ENCODE results near the gene MIEF2. TPM values are rescaled to one million over a fixed set of nuclear protein-coding genes. Genes with fewer than 3 reads are reported as not detected.
"Not testable (repeated sequence)": the region's sequence is repeated elsewhere in the genome, so short reads cannot be mapped to it uniquely, and the experiment has no call there.

The MIEF2 gene, protein sequence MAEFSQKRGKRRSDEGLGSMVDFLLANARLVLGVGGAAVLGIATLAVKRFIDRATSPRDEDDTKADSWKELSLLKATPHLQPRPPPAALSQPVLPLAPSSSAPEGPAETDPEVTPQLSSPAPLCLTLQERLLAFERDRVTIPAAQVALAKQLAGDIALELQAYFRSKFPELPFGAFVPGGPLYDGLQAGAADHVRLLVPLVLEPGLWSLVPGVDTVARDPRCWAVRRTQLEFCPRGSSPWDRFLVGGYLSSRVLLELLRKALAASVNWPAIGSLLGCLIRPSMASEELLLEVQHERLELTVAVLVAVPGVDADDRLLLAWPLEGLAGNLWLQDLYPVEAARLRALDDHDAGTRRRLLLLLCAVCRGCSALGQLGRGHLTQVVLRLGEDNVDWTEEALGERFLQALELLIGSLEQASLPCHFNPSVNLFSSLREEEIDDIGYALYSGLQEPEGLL
- total RNA-seq = 1 to 10 TPM; 3.3 to 5.2 TPM

GRCh38 chr17:18260332-18261145, at the start of gene MIEF2:
TSS of gene MIEF2 (plus strand) at chr17:18260662. CDS start at chr17:18262721, 2,059 bp downstream.
- no peaks in the 10 kb centered on the region for H3K9me3 Mint-ChIP-seq (ENCODE audit: low read depth)
- ChIA-PET CTCF (interaction anchor here (0.7 to 1.4 kb wide), 2 partner anchors 12 to 54 kb away, joined by 3 to 4 read pairs; partner anchors contain the start of genes SMCR8 and TOP3A), POLR2A (interaction anchor here (0.7 kb wide), 1 partner anchor 89 kb away, joined by 3 read pairs; no protein-coding TSS in a partner anchor)
- peaks cover 5% of the 10 kb centered on the region for H3K36me3 Mint-ChIP-seq (ENCODE audit: low read depth)
- ATAC-seq (peak; percentile 92), DNase-seq (peak; percentile 96)
- H3K27me3 Mint-ChIP-seq = no peaks in the 10 kb centered on the region
- intact Hi-C loops (cut with DNase I, micrococcal nuclease) = loop anchor here (1.0 to 2.0 kb wide), 8 partner anchors 35 to 222 kb away; partner anchors contain the start of genes ALKBH5 (in 2 of the 2), SMCR8 (in 2 of the 2), ATPAF2 (in 1 of the 2) and GID4 (in 1 of the 2)
- H3K27ac Mint-ChIP-seq = peak within 1 kb of the TSS; percentile 80
- H3K4me1 Mint-ChIP-seq = peaks cover 42% of the 10 kb centered on the region
- H3K4me3 Mint-ChIP-seq = peak within 1 kb of the TSS; percentile 76

DNA sequence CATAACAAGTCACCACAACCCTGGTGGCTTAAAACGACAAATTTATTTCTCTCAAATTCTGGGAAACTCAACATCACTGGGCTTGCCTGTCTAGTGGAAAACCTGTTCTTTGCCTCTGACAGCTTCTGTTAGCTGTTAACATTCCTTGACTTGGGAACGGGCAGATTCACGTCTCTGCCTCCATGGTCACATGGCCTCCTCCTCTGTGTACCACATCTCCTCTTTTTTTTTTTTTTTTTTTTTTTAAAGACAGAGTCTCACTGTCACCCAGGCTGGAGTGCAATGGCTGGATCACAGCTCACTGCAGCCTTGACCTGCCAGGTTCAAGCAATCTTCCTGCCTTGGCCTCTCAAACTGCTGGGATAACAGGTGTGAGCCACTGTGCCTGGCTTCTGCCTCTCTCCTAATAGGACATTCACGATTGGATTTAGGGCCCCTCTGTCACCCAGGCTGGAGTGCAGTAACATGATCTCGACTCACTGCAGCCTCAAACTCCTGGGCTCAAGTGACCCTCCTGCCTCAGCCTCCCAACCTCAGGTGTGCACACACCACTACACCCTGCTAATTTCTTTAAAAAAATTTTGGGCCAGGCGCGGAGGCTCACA, 46.7 kb upstream of the MIEF2 start:
- no peak overlapping the region for H3K27ac Mint-ChIP-seq
- no peak overlapping the region for H3K4me3 Mint-ChIP-seq
- H3K4me1 Mint-ChIP-seq = no peaks in the 10 kb centered on the region
- POLR2A ChIA-PET = no interaction called here
- ATAC-seq (no peak), DNase-seq (no peak)
- H3K27me3 Mint-ChIP-seq = no peaks in the 10 kb centered on the region
- CTCF ChIA-PET = interaction anchor here (0.8 kb wide), 1 partner anchor 11 kb away, joined by 5 read pairs; no protein-coding TSS in a partner anchor
- H3K9me3 Mint-ChIP-seq (ENCODE audit: low read depth) = no peaks in the 10 kb centered on the region
- intact Hi-C loops (cut with DNase I, micrococcal nuclease) = loop anchor here in 1 of 2 experiments (1.0 to 10.0 kb wide), 2 partner anchors 72 to 351 kb away; no protein-coding TSS in a partner anchor
- peaks cover 9% of the 10 kb centered on the region for H3K36me3 Mint-ChIP-seq (ENCODE audit: low read depth)

GRCh38 chr17:18216906-18217305, 43.6 kb upstream of the MIEF2 start:
- H3K4me3 Mint-ChIP-seq; H3K4me1 Mint-ChIP-seq; H3K27me3 Mint-ChIP-seq; ATAC-seq; DNase-seq; H3K36me3 Mint-ChIP-seq (ENCODE audit: low read depth); H3K27ac Mint-ChIP-seq; H3K9me3 Mint-ChIP-seq (ENCODE audit: low read depth); POLR2A ChIA-PET: not testable (repeated sequence)
- CTCF ChIA-PET = interaction anchor here (1.2 to 4.0 kb wide), 4 partner anchors 14 to 75 kb away, joined by 3 to 23 read pairs (median 8); no protein-coding TSS in a partner anchor
- intact Hi-C loops (cut with DNase I, micrococcal nuclease) = loop anchor here (1.0 to 10.0 kb wide), 3 partner anchors 76 to 348 kb away; no protein-coding TSS in a partner anchor

DNA sequence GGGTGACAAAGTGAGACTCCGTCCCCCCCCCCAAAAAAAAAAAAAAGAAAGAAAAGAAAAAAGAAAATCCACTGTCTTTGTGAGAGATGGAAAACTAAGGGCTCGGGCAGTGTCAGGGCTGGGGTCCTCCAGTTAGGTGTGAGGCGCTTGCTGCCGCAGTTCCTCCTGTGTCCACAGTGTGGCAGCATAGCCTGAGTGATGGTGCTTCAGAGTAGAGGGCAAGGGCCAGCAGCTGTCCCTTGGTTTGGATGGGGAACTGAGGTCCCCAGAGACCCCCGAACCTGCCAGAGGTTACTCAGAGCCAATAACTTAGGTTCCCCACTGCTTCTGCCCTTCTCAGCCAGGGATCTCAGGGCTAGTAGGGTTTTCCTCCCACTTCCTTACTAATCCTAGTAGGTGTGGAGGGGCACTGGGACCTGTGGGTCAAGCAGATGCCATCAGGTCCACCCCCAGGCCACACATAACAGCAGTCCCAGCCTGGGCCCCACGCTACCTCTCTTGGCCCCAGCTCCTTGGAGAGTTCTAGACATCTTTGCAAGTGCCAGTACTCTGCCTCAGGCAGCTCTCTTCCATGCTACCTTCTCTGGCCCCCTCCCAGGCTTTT, 42.9 kb upstream of the MIEF2 start:
- no peaks in the 10 kb centered on the region for H3K36me3 Mint-ChIP-seq (ENCODE audit: low read depth)
- peak; percentile 87 for DNase-seq
- ChIA-PET CTCF (interaction anchor here (0.6 to 4.0 kb wide), 11 partner anchors 9 to 76 kb away, joined by 3 to 23 read pairs (median 3); no protein-coding TSS in a partner anchor), POLR2A (no interaction called here)
- intact Hi-C loops (cut with DNase I, micrococcal nuclease) = loop anchor here (1.0 to 10.0 kb wide), 3 partner anchors 76 to 347 kb away; no protein-coding TSS in a partner anchor
- H3K27ac Mint-ChIP-seq = no peak overlapping the region
- H3K9me3 Mint-ChIP-seq (ENCODE audit: low read depth) = no peaks in the 10 kb centered on the region
- H3K4me3 Mint-ChIP-seq = no peak overlapping the region
- H3K4me1 Mint-ChIP-seq = no peaks in the 10 kb centered on the region
- ATAC-seq = peak; percentile 90
- no peaks in the 10 kb centered on the region for H3K27me3 Mint-ChIP-seq

- no peaks in the 10 kb centered on the region for H3K27me3 Mint-ChIP-seq
- H3K4me3 Mint-ChIP-seq = no peak overlapping the region
- CTCF ChIA-PET = interaction anchor here (1.1 to 4.0 kb wide), 5 partner anchors 16 to 77 kb away, joined by 3 to 23 read pairs (median 3); no protein-coding TSS in a partner anchor
- no peaks in the 10 kb centered on the region for H3K9me3 Mint-ChIP-seq (ENCODE audit: low read depth)
- H3K36me3 Mint-ChIP-seq (ENCODE audit: low read depth) = no peaks in the 10 kb centered on the region
- no peak overlapping the region for H3K27ac Mint-ChIP-seq
- no peaks in the 10 kb centered on the region for H3K4me1 Mint-ChIP-seq
- intact Hi-C loops (cut with DNase I, micrococcal nuclease) = loop anchor here in 1 of 2 experiments (10.0 kb wide), 1 partner anchor 346 kb away; no protein-coding TSS in a partner anchor
- no peak for DNase-seq
- ATAC-seq = no peak
- POLR2A ChIA-PET = no interaction called here
Measured at GRCh38 chr17:18218756-18219415, 41.6 kb upstream of the MIEF2 start.

GRCh38 chr17:18224053-18224386, 36.4 kb upstream of the MIEF2 start:
- Mint-ChIP-seq H3K4me1 (peaks cover 18% of the 10 kb centered on the region), H3K9me3 (ENCODE audit: low read depth) (no peaks in the 10 kb centered on the region), H3K27ac (no peak overlapping the region), H3K27me3 (no peaks in the 10 kb centered on the region), H3K4me3 (no peak overlapping the region), H3K36me3 (ENCODE audit: low read depth) (no peaks in the 10 kb centered on the region)
- intact Hi-C loops (cut with DNase I, micrococcal nuclease) = no loop called here
- ChIA-PET CTCF (interaction anchor here (0.8 to 1.2 kb wide), 2 partner anchors 82 to 130 kb away, joined by 3 to 4 read pairs; no protein-coding TSS in a partner anchor), POLR2A (no interaction called here)
- DNase-seq = no peak
- ATAC-seq = no peak

- Mint-ChIP-seq H3K4me1 (peaks cover 18% of the 10 kb centered on the region), H3K27me3 (no peaks in the 10 kb centered on the region), H3K27ac (peak overlapping the region; percentile 55), H3K4me3 (peak overlapping the region; percentile 56), H3K9me3 (ENCODE audit: low read depth) (no peaks in the 10 kb centered on the region), H3K36me3 (ENCODE audit: low read depth) (no peaks in the 10 kb centered on the region)
- ChIA-PET CTCF (interaction anchor here (0.8 to 1.2 kb wide), 3 partner anchors 82 to 191 kb away, joined by 3 to 5 read pairs (median 4); no protein-coding TSS in a partner anchor), POLR2A (no interaction called here)
- intact Hi-C loops (cut with DNase I, micrococcal nuclease) = loop anchor here (1.0 to 5.0 kb wide), 8 partner anchors 34 to 252 kb away; partner anchors contain the start of genes ALKBH5 (in 2 of the 2), SMCR8 (in 2 of the 2), ATPAF2 (in 1 of the 2) and DRC3 (in 1 of the 2)
- DNase-seq (no peak), ATAC-seq (no peak)
Measured at GRCh38 chr17:18224387-18225120, 35.9 kb upstream of the MIEF2 start.

DNA sequence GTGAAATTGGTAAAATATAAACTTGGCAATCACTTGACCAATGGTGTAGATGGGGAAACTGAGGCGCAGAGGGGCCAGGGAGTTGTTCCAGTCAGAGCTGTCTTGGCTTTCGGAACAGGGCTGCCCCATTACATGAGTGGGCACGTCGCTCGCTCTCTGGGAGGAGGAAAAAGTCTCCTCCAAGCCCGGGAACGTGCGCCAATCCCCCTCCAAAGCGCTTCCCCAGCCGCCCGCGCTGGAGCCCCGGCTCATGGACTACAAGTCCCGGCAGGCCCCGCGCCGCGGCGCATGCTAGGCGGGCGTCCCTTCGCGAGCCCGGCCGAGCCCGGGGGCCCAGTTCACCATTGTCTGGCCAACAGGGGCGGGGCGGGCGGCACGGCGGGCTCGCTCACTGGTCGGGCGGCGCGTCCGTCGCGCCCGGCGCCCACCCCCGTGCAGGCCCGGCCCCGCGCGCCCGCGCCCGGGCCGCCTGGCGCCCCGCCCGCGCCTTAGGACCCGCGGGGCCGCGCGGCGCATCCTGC, 35.3 kb upstream of the MIEF2 start, which contains the start of gene LLGL1:
Gene LLGL1 (plus strand): TSS at position 515 of the 521 bp plus-strand sequence. CDS start 48 bp downstream, outside the sequence.
- H3K27ac Mint-ChIP-seq = peak within 1 kb of the TSS; percentile 71
- peak; percentile 99 for DNase-seq
- no peaks in the 10 kb centered on the region for H3K36me3 Mint-ChIP-seq (ENCODE audit: low read depth)
- no peaks in the 10 kb centered on the region for H3K9me3 Mint-ChIP-seq (ENCODE audit: low read depth)
- ATAC-seq = peak; percentile 98
- peak within 1 kb of the TSS; percentile 82 for H3K4me3 Mint-ChIP-seq
- no peaks in the 10 kb centered on the region for H3K27me3 Mint-ChIP-seq
- POLR2A ChIA-PET = no interaction called here
- peaks cover 18% of the 10 kb centered on the region for H3K4me1 Mint-ChIP-seq
- intact Hi-C loops (cut with DNase I, micrococcal nuclease) = loop anchor here (1.0 to 5.0 kb wide), 8 partner anchors 33 to 253 kb away; partner anchors contain the start of genes ALKBH5 (in 2 of the 2), SMCR8 (in 2 of the 2), ATPAF2 (in 1 of the 2) and DRC3 (in 1 of the 2)
- CTCF ChIA-PET = interaction anchor here (0.8 to 1.0 kb wide), 2 partner anchors 83 to 192 kb away, joined by 3 to 5 read pairs; no protein-coding TSS in a partner anchor

- ChIA-PET POLR2A (no interaction called here), CTCF (interaction anchor here (0.6 to 1.0 kb wide), 2 partner anchors 43 to 193 kb away, joined by 5 to 6 read pairs; no protein-coding TSS in a partner anchor)
- Mint-ChIP-seq H3K27ac (peak overlapping the region; percentile 71), H3K4me1 (peaks cover 18% of the 10 kb centered on the region), H3K36me3 (ENCODE audit: low read depth) (no peaks in the 10 kb centered on the region), H3K9me3 (ENCODE audit: low read depth) (no peaks in the 10 kb centered on the region), H3K27me3 (no peaks in the 10 kb centered on the region), H3K4me3 (peak overlapping the region; percentile 82)
- intact Hi-C loops (cut with DNase I, micrococcal nuclease) = loop anchor here (1.0 to 5.0 kb wide), 8 partner anchors 33 to 253 kb away; partner anchors contain the start of genes ALKBH5 (in 2 of the 2), SMCR8 (in 2 of the 2), ATPAF2 (in 1 of the 2) and DRC3 (in 1 of the 2)
- ATAC-seq (peak; percentile 21), DNase-seq (no peak)
Measured at GRCh38 chr17:18225642-18226283, 34.7 kb upstream of the MIEF2 start.

Measured in activated CD4-positive, alpha-beta T cell treated with anti-CD3 and anti-CD28 coated beads for 36 hours (primary cell).